Measurements from ENCODE around the gene BHLHE23. TPM values are rescaled to one million over a fixed set of nuclear protein-coding genes. Genes with fewer than 3 reads are reported as not detected.
"Not testable (repeated sequence)": the region's sequence is repeated elsewhere in the genome, so short reads cannot be mapped to it uniquely, and the experiment has no call there.

The BHLHE23 gene
- total RNA-seq, 1 experiment from 2014 or later = not detected

- no peak for DNase-seq (ENCODE audit: low spot score)
Observed at GRCh38 chr20:62961310-62961783, 45.4 kb downstream of the BHLHE23 start.

GRCh38 chr20:62960446-62961309, 46.1 kb downstream of the BHLHE23 start:
- DNase-seq (ENCODE audit: low spot score) = not testable (repeated sequence)

- no peak for DNase-seq (ENCODE audit: low spot score)
Observed at GRCh38 chr20:62959998-62960436, 46.7 kb downstream of the BHLHE23 start.

- DNase-seq (ENCODE audit: low spot score) = no peak
Observed at GRCh38 chr20:62959101-62959971, 47.4 kb downstream of the BHLHE23 start.

- DNase-seq (ENCODE audit: low spot score) = no peak
Observed at GRCh38 chr20:62958388-62959100, 48.2 kb downstream of the BHLHE23 start.

- DNase-seq (ENCODE audit: low spot score) = no peak
Observed at GRCh38 chr20:62957136-62958117, 49.3 kb downstream of the BHLHE23 start.

- DNase-seq (ENCODE audit: low spot score) = no peak
Observed at GRCh38 chr20:62956387-62957135, 50.2 kb downstream of the BHLHE23 start.

Other genes starting within 250 kb of the BHLHE23 start
- 33.9 and 34.2 TPM in 2 replicates for gene MRGBP, start 210.5 kb downstream of the BHLHE23 start, total RNA-seq (2014; rRNA removed; shearing (Covaris generic))
- gene OGFR, start 202.1 kb downstream of the BHLHE23 start, total RNA-seq (2014; rRNA removed; shearing (Covaris generic)) = 30.9 and 43.8 TPM in 2 replicates
- not detected in 2 replicates for gene COL9A3, start 189.9 kb downstream of the BHLHE23 start, total RNA-seq (2014; rRNA removed; shearing (Covaris generic))
- gene TCFL5, start 145.1 kb downstream of the BHLHE23 start, total RNA-seq (2014; rRNA removed; shearing (Covaris generic)) = 10.3 and 11.7 TPM in 2 replicates
- 14.7 and 16.9 TPM in 2 replicates for gene DIDO1, start 80.5 kb downstream of the BHLHE23 start, total RNA-seq (2014; rRNA removed; shearing (Covaris generic))
- 19.6 and 23.7 TPM in 2 replicates for gene GID8, start 68.8 kb downstream of the BHLHE23 start, total RNA-seq (2014; rRNA removed; shearing (Covaris generic))
- not detected in 2 replicates for gene SLC17A9, start 54.3 kb downstream of the BHLHE23 start, total RNA-seq (2014; rRNA removed; shearing (Covaris generic))
- 16.2 and 16.7 TPM in 2 replicates for gene YTHDF1, start 209.2 kb upstream of the BHLHE23 start, total RNA-seq (2014; rRNA removed; shearing (Covaris generic))
- gene BIRC7, start 228.9 kb upstream of the BHLHE23 start, total RNA-seq (2014; rRNA removed; shearing (Covaris generic)) = 0.14 TPM in 1 of 2 replicates, not detected in the other
- 0.78 TPM in 1 of 2 replicates, not detected in the other for gene NKAIN4, start 247.5 kb upstream of the BHLHE23 start, total RNA-seq (2014; rRNA removed; shearing (Covaris generic))